GM12891 (cell line): ENCODE results near the gene MIER1.

ENCODE experiments used
- PAX5 ChIP-seq: IDR thresholded peaks from 2 replicates; pipeline ENCODE4 v1.6.1; 2011; ENCODE audit warnings: low read length, moderate library complexity, mild to moderate bottlenecking; ENCODE audit not compliant: insufficient read depth, severe bottlenecking
- POLR2A ChIP-seq: IDR thresholded peaks from 2 replicates; pipeline ENCODE4 v1.6.1; 2011; ENCODE audit warnings: low read depth, low read length, control low read depth
- POLR2AphosphoS5 ChIP-seq: IDR thresholded peaks from 2 replicates; pipeline ENCODE4 v1.6.1; 2011; ENCODE audit warnings: low read depth, low read length, control low read depth
- POU2F2 ChIP-seq: IDR thresholded peaks from 2 replicates; pipeline ENCODE4 v1.6.1; 2011; ENCODE audit warnings: low read depth, mild to moderate bottlenecking, control low read depth, low read length, moderate library complexity

DNA sequence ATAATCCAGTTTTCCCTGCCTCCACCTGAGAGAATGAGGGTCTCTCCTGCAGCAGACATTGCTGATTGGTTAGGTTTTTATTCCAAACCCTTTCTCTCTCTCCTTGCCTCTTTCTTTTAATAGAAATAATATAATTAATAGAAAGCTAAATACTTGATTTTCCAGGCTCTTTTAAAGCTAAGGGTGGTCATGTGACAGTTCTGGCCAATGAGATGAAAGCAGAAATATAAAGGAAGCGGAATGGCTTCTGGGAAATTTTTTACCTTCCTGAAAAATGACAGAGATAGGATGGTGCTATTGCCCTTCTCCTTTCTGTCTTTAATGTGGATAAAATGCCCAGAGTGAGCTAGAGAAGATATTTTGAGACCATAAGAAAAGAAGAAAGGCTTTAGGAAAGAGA is 35.8 kb upstream of the MIER1 start:
- TF ChIP-seq POLR2A = no peak
- no peak for TF ChIP-seq POLR2AphosphoS5
- TF ChIP-seq PAX5 = no peak
- TF ChIP-seq POU2F2 = no peak
